GM21381 (cell line): ENCODE measurements around the gene NT5C2.

Experiments used
- ATAC-seq: cut with Tn5 transposase; IDR thresholded peaks from one replicate; pipeline ENCODE4 v1.9.1; 2021; ENCODE audit warnings: mild to moderate bottlenecking, moderate library complexity; ENCODE audit not compliant: unreplicated experiment

The NT5C2 gene

DNA sequence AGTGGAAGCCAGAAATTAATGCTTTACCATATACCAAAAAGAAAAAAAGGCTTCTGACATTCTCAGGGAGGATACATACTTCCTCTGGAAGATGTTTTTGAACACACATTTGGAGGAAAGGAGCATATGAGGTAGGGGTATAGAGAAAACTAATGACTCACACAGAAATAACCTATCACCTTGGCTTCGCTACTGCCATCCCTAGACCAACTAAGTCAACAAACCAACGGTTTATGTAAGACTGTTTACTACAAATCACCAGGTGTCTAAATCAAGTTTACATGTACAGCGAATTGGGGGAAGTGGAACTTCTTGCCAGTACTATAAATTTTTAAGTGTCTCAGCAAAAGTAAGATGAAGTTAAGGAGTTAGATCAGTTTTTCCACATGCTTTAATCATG, 96.9 kb downstream of the NT5C2 start:
- ATAC-seq = no peak

DNA sequence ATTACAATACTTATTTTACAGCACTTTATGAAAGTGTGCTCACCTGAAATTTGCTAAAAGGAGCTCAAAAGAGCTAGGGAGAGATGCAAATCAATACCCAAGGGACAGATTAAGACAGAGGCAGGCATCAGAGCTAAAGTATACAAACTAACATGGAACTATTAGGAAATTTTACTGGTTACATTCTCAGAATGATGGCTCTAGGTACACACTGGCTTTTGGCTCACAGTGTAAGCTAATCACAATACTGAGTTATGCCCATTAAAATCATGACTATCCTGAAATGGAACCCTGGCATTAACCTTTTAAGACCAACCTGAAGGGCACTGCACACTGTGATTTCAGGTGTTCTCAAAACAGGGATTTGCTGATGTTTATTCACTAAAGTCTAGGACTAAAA, 98.1 kb downstream of the NT5C2 start:
- ATAC-seq = no peak

DNA sequence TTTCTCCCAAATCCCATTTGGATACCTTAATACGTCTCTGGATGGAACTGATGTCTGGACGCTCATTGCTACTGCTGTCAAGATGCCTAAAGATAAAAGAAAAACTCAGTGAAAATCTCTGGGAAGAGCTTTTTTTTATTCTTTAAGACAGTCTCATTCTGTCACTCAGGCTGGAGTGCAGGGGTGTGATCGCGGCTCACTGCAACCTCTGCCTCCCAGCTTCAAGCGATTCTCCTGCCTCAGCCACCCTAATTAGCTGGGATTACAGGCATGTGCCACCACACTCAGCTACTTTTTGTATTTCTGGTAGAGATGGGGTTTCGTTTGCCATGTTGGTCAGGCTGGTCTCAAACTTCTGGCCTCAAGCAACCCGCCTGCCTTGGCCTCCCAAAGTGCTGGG, 102.2 kb downstream of the NT5C2 start:
- no peak for ATAC-seq

DNA sequence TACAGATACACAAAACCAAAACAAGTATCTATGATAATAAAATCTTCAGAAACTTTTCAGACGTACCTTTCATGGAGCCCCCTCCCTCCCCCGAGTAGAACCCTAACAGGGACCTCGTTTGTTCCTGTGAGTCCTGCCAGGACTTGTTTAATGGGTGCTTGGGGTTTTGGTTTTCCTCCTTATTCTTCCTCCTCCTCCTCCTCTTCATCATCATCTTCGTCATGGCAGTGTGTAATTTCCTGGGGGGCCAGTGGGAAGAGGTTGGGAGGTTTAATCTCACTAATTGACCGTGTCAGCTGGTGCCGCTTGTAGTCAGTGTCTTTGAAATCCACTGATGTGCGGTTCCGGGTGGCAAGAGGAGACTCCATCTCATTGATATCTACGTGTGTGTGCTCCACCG, 103.6 kb downstream of the NT5C2 start:
- no peak for ATAC-seq

DNA sequence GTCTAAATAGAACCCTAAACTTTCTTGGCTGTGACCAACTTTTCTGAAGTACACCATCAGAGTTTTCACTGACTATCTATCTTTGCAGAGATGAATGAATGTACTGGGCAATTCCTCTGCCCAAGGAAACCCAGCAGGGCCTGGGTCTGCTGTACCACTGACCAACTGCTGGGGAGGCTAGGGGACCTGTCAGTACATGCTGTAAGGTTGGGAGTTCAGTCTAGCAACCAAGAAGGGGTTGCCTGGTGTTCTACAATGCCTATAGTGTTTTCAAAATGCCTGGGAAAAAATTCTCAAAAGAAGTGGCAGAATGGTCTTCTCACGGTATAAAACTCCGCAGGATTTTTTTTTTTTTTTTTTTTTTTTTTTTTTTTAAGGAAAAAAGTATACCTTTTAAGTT, 106.3 kb downstream of the NT5C2 start:
- no peak for ATAC-seq

DNA sequence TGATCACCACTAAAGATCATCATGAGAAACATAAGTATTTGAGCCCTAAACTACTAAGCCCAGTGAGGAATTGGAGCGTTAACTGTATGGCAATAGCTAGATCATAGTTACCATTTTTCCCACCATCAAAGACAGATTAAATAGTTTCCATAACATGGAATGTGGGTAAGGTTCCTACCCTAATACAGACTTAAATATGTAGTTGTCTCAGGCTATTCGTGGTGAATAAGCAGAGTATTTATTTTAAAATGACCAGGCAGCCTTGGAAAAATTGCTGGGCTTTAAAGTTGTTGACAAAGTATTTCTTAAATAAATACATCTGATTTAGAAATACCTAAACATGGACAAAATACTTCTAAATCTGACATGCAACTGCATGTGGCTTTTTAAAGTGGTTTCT, 106.8 kb downstream of the NT5C2 start:
- no peak for ATAC-seq

DNA sequence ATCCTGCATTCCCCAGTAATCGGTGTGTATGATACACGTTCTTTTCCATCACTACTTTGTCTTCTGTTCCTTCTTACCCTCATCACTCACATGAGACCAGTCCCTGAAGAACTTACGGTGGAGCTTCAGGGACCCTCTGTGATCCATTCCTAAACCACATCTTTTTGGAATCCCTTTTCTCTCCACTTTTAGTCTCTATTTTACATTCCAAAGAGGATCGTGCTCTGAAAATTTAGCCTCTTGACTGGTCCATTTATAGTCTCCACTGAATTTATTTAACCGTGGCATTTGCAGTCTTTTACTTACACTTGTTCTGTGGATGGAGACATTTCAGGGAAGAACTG, 109.1 kb downstream of the NT5C2 start:
- ATAC-seq = no peak

DNA sequence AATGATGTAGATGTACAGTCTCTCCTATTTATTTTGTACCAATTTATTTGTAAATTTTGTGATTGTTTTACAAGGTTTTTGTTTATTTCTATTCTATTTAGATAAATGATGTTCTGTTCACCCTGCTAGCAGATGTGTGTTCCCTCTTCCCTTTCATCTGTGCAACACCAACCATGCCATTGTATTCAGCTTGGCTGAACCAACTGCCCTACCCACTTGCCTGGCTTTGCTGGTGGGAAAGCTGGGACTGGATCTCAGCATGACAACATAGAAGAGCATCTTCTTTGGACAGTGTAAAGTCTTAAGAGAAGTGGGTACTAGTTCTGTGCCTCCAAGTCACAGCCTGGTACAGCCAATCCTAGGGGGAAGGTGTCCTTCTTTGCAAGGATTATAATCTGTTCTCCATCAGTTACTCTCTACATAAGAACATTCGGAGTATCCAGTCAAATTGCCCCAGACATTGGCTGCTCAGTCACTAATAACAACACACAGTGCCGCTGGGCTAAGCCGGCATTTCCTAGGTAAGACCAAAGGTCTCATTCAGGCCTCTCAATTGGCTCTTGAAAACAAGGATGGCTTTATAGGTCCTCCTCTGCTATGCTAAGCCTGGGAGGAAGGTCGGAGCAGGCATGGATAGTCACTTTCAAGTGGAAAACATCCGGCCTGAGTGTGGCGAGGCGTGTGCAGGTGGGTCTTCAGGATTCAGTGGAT, 109.7 kb downstream of the NT5C2 start:
- ATAC-seq = no peak

DNA sequence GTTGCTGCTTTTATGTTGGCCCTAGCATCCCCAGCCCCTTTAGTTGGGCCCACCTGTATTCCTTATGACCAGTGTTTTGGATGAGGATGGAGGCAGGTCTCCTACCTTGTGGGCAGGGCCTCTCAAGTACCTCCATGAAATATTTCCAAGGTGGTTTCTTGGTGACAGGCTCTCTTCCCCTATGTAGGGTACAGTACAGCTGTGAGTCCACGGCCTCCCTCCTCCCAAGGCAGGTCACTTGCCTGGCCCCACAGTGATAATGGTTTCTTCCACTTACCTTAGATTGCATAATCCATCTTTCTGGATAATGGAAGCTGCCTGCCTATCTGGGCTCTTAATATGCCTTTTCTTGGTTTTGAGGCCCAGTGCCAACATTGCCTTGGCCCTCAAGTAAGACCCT, 110.4 kb downstream of the NT5C2 start:
- no peak for ATAC-seq

DNA sequence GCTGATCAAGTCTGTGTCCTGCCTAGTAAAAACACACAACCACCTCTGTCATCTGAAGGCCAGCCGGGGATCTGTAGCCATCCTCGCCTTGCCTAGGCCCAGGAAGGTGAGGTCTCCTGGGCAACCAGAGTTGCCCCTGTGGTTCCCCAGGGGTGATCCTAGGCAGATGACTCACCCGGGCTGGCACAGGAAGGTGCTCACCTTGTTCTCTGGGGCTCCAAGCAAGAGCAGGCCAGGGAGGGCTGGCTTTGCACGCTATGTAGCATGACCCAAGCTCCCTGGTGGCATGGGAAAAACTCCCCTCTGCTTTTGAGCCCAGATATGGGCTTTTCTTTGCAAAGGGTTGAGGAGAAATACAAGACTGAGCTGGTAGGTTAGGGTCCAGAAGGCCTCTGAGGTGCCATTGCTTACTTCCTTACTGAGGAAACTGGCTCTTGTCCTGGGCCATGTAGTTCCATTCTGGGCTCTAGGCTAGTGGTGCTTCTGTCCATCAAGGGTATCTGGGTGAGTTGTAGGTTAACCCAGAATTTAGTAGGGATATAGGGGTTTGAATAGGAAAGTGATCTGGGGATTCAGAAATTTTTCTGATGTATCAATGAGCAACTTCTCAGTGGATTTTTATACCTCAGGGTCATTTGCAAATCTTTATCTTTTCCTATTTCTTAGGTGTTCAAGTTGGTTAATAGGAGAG, 112.0 kb downstream of the NT5C2 start:
- ATAC-seq = no peak

DNA sequence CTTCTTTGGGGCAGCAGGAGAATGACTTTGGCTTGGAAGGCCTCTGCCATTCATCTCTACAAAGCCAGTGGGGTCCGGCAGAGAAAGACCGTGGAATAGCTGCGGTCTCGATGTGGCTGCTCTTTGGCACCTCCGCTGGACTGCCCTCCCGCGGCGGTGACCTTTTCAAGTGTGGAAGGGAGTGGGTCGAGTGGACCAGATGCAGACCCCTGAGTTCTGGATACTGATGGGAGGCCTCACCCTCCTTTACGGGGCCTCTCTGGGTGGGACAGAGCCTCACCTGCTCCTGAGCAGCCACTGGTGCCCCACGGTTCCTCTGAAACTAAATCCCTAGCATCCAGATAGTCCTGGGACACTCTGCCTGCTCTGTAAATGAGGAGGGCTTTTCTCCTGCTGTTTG, 113.1 kb downstream of the NT5C2 start:
- ATAC-seq = no peak

DNA sequence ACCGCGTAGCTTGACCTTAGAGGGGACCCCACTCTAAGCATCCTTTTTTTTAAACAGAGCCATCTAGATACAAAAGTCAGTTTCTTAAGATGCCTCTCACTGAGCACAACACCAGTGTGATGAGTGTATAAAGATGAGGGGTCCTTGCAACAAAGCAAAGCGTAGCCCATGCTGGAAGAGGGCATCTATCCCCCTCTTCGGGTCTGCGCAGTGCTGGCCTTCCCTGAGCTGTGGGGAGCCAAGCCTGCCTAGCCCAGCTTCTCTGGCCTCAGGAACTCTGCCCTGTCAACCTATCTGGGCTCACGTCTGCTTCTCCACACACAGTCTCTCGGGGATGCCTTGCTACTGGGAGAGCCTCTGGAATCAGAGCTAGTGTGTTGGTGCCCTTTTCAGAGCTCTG, 114.0 kb downstream of the NT5C2 start:
- no peak for ATAC-seq

DNA sequence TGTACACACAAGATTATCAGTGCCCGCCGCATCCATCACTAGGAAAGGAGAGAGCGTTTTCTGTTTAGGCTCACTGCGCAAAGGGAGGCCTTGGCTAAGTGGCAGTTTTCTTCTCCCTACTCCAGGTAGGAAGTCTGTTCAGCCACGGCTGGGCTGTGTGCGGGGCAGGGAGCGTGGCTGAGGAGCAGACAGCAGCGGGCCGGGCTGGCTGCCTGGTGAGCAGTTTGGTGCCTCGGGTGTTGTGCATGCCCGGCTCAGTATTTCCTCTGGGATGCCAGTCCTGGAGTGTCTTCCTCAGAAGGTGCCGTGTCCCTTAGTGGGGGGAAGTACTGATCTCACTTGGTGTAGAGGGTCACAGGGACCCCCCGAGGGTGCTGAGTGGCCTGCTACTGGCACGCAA, 114.4 kb downstream of the NT5C2 start:
- no peak for ATAC-seq

DNA sequence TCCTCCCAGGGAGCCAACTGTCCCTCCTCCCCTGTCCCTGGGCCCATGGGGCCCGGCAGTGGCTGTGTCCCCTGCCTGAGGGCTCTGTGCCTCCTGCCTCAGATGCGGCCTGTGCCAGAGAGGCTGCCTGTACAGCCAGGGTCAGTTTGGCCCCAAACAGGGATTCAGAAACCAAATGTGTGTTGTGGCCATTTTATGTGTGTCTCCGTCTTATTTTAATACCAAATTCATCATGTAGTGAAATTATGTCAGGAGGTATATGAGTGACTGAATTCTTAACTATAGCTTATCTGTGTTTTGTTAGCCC, 114.8 kb downstream of the NT5C2 start:
- no peak for ATAC-seq

DNA sequence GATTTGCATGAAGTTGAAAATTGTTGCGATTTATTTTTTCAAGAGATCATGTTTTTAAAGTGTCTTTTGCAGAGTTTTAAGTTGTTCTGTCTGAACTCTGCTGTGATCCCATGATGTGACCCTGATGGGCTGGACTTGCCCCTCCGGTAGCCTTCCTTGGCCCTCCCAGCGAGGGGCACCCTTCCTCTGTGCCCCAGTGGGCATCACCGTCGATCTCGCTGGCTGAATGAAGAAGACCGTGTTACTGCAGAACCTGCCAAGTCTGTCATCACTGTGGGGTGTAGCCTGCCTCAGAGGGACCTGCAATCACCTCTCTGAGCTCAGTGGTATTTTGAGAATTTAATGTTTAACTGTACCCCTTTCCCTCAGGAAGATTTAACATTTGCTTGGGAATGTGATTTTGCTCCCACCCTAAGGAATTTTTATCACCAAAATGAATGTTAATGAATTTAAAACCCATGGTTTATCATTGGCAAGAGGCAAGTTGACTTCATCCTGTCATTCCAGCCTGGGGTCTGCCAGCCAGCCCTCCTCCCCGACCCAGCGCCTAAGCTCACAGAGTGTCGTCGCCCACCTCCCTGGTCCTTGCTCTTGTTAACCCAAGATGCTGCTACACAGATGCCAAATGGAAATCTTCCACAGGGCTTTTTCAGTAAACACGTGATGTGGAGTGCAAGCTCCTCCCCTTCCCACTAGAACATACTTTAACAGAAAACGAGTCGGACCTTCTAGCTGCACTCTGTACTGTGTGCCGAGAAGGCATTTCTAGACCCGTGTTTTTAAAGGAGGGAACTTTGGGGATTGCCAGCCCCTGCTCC, 115.4 kb downstream of the NT5C2 start:
- no peak for ATAC-seq

DNA sequence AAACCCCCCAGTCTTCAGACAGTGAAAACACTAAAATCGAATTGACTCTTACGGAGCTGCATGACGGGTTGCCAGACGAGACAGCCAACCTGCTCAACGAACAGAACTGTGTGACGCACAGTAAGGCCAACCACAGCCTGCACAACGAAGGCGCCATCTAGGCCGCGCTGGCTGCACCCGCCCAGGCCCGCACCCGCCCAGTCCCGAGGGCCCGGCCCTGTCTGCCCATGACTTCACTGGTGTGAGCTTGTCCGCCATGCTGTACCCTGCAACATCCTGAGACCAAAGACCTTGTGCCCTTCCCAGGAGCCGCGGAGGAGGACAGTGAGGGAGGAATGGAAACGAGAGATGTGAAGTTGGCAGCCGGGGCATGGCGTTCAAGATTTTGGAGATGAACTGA, 116.1 kb downstream of the NT5C2 start:
- ATAC-seq = no peak

DNA sequence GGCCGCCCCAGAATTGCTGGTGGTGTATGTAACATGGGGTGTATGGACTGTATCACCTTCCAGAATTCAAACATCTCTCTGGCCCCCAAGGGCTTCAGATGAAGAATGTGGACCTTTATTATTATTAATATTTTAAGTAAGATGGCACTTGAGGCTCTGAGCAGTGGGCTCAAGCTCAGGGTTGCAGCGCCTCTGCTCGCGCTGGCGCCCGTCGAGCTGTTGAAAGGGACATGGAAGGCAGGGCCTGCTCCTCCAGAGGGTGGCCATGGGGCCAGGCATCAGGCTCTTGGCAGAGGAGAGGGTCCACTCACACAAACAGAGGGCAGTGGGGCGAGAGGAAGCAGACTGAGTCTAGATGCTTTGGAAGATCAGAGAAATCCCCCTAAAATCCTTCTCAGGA, 120.2 kb downstream of the NT5C2 start:
- no peak for ATAC-seq

DNA sequence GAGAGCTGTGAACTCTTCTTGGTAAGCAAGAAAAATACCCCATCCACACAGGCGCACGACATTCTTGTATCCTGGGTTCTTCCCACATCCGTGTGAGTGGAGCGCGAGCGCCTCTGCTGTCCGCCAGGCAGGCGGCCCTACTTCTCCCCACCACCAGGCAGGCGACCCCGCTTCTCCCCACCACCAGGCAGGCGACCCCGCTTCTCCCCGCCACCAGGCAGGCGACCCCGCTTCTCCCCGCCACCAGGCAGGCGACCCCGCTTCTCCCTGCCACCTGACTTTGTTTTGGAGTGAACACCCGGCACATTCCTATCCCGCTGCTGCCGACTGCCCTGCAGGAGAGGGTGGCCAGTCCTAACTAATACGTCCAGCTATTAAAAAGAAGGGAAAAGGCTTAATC, 120.8 kb downstream of the NT5C2 start:
- ATAC-seq = no peak

DNA sequence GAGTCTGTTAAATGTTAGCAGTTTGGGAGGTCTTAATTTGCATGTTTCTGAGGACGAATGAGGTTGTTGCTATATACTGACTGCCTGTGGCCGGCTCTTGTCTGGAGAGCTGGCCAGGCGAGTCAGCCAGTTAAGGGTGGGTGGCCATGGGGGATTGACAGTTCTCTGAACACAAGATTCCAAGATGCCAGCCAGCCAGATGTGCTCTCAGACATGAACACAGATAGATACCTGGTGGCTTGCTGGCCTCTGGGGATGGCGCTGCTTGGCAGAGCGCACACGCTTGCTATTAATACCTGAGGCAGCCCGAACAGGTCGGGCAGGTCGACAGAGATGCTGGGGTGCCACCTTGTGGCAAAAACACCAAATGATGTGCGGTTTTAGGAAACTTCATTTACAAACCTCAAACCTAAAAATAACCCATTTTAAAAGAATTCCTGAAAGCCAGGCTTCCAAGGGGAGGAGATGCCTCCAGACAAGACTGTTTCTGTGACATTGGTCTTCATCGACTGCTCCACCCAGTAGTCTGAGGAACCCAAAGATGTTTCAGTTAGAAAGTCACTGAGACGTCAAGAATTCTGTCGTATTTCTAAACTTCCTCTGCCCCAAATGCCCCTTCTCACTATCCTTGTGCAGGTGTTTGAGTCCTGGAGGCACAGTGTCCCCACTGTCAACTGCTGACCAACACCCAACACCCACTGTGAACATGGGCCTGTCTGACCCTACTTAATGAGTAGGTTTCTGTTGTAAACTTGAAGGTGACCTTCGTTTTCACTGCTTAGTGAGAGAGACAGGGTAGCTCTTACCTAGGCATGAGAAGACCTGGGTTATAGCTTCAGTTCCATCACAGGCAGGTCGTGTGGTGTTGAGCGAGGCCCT, 123.4 kb downstream of the NT5C2 start:
- ATAC-seq = peak; percentile 74

DNA sequence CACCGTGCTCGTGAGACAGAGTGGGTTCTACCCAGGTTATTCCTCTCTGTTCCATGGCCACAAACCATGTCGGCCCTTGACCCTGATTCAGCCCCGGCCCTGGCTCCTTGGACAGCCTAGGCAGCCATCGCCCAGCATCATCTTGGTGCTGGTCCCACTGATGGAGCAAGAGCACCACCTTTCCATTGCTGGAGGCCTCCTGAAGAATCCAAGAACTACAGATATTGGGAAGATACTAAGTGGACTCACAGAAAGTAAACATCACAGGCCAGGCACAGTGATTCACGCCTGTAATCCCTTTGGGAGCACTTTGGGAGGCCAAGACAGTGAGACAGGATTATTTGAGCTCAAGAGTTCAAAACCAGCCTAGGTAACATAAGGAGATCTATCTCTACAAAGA, 125.1 kb downstream of the NT5C2 start:
- ATAC-seq = no peak

DNA sequence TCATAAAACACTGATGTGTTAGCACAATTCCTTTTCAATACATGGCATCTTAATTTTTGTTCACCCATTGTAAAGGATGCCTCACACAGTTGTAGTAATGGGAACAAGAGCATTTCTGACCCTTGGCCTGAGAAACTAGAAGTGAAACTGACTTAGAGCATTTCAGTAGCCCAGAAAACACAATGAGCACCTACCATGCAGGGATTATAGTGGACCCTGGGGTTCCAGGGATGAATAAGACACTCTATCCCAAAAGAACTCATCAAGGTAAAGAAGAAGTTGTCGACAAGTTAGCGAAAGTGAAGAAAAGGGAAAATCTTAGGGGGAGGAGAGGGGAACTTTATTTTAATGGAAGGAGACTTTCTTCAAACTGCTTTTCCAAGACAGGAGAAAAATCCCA, 125.6 kb downstream of the NT5C2 start:
- no peak for ATAC-seq
